HG02798 (cell line): ENCODE measurements around the gene SLC8A2.

Experiments used
- ATAC-seq: cut with Tn5 transposase; IDR thresholded peaks from one replicate; pipeline ENCODE4 v1.9.1; 2021; ENCODE audit warnings: mild to moderate bottlenecking; ENCODE audit not compliant: unreplicated experiment, poor library complexity

The SLC8A2 gene

DNA sequence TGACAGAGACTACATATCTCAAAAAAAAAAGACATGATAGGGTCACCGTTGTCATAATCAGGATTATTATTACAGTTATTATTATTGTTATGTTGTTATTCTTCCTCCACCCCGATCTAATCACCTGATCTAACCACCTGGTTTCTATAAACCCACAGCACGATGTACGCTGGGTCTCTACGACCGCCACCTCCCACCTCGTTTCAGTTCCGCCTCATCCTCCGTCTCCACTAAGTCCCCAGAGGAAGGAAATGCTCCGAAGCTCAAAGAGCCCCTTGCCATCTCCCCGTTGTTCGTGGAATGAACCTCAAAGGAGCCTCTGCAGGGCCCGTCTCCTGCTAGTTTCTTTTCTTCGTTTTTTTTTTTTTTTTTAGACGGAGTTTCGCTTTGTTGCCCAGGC lies 36.5 kb downstream of the SLC8A2 start:
- ATAC-seq: no peak

DNA sequence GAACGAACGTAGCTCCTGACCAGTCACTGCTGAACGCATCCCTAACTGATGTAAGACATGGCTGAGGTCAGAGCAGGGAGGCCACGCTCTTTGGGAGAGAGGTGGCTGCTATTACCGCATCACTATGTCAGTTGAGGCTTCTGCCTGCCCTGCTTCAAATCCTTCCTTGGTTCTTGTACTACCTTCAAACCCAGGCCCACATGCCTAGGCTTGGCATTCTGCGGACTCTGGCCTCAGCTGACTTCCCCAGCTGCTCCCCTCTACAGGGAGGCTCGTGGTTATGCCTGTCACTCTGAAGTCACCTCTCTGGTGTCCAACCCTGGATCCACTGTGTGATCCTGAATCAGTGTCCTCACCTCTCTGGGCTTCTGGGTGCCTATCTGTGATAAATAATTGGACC lies 37.6 kb downstream of the SLC8A2 start:
- ATAC-seq: no peak

GRCh38 chr19:47433121-47433520 lies 38.6 kb downstream of the SLC8A2 start:
- ATAC-seq: no peak

DNA sequence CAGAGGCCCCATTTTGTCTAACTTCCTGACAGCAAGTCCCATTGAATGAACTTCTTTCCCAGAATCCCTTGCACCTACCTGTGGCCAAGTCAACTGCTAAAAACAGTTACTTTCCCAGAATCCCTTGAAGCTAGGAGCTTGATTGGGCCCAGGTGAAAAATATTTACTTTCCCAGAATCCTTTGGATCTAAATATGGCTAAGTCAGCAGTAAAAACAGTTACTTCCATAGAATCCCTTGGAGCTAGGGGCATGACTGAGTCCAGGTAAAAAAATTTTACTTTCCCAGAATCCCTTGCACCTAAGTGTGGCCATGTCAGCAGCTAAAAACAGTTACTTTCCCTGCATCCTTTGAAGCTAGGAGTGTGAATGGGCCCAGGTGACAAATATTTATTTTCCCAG lies 39.2 kb downstream of the SLC8A2 start:
- no peak for ATAC-seq

DNA sequence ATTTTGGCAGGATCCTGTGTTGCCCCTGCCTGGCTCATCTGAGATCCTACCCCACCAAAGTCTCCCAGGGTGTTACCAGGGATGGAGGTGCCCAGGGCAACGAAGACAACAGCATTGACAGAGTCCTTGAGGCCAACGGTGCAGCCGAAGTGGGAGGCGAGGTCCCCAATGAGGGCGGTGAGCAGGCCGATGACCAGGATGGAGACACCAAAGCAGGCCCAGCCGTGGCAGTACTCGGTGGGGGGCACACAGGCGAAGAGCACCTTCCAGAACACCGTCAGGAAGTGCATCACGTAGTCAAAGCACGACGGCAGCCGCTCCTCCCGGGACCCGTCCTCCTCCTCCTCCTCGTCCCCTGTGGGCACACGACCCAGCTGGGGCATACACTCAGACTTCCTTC lies 39.6 kb downstream of the SLC8A2 start:
- ATAC-seq: no peak

GRCh38 chr19:47430041-47430802 lies 41.5 kb downstream of the SLC8A2 start:
- no peak for ATAC-seq

GRCh38 chr19:47429140-47429793 lies 42.4 kb downstream of the SLC8A2 start:
- no peak for ATAC-seq

- ATAC-seq: no peak
These were observed 43.4 kb downstream of the SLC8A2 start for GRCh38 chr19:47428177-47428894.

- no peak for ATAC-seq
These were observed 44.2 kb downstream of the SLC8A2 start for GRCh38 chr19:47427241-47428176.

DNA sequence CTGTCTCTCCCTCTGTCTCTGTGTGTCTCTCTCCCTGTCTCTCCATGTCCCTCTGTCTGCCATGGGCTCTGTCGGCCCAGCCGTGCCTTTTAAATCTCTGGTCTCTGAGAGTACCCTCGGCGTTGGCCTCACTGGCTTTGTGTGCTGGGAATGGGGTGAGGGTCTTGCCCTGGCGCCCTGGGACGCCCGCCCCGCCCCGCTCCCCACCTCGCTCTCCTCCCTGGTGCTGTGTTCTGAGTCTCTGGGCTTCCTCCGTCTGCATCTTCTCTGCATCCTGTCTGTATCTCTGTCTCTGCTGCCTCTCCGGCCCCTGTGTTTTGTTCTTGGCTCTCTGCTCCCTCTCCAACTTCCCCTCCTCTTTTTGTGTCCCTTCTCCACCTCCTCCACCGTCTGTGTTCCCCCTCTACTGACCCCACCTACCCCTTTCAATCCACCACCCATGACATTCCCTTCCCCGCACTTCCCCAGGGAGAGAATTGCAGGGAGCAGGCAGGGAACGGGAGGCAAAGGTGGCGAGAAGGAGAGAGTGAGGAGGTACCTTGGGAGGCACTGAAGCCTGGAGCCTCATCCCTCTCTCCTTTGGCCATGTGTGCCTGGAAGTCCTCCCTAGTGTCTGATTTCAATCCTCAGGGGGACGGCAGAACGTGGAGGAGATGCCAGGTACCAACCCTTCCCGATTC lies 48.4 kb downstream of the SLC8A2 start:
- no peak for ATAC-seq

DNA sequence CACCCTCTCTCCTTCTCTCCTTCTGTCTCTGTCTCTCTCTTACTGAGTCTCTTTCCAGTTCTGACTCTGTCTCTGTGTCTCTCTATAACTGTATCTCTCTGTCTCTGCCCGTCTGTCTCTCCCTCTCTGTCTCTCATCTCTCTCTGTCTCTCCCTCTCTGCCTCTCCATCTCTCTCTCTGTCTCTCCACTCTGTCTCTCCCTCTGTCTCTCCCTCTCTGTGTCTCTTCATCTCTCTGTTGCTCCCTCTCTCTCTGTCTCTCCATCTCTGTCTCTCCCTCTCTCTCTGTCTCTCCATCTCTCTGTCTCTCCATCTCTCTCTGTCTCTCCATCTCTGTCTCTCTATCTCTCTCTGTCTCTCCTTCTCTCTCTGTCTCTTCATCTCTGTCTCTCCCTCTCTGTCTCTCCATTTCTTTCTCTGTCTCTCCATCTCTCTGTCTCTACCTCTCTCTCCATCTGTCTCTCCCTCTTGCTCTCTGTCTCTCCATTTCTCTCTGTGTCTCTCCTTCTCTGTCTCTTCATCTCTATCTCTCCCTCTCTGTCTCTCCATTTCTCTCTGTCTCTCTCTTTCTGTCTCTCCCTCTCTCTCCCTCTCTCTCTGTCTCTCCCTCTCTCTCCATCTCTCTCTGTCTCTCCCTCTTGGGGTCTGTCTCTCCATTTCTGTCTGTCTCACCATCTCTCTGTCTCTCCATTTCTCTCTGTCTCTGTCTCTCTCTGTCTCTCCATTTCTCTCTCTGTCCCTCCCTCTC lies 49.1 kb downstream of the SLC8A2 start:
- ATAC-seq: no peak

DNA sequence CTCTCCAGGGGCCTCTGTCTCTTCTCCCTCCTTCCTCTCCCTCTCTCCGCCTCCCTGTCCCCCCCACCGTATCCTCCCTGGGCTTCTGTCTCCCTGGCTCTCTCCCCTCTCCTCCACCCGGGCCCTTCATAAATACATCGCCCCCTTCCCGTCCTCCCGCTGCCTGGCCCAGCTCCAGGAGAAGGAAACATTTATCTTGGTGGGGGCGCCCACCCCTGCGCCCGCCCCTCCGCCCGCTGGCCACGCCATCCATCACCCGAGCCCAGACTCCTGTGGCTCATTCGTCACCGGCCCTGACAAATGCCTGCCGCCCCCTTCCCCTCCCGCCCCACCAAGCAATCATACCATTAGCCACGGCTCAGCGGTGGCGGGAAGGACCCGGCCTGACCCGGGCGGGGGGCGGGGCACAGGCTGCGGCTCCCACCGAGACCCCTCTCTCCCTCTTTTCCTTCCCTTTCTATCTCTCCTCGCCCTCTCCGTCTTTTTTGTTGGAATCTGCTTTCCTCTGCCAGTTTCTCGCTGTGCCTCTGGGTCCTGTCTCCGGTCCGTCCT lies 49.8 kb downstream of the SLC8A2 start:
- ATAC-seq: no peak

GRCh38 chr19:47421244-47421786 lies 50.4 kb downstream of the SLC8A2 start:
- no peak for ATAC-seq

DNA sequence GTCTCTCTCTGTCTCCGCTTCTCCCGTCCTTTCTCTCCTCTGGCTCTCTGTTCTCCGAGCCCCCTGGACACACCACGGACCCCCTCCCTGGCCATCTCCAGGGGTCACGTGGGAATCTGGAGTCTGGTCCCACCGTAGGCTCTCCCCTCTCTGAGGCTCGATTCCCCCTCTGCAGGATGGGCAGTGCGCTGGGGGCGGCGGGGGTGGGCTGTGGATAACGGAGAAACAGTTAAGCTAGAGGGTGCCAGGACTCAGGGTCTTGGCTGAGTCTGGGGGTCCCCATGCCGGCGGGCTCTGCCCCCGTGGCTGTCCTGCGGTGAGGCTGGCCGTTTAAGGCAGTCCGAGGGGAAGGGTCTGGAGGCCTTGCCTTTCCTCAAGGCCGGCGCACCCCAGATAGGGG lies 51.9 kb downstream of the SLC8A2 start:
- no peak for ATAC-seq

GRCh38 chr19:47419030-47419783 lies 52.5 kb downstream of the SLC8A2 start, which contains the start of gene MEIS3:
Gene MEIS3 (minus strand): TSS chr19:47419527. CDS start chr19:47419081, 446 bp downstream.
- ATAC-seq: no peak

DNA sequence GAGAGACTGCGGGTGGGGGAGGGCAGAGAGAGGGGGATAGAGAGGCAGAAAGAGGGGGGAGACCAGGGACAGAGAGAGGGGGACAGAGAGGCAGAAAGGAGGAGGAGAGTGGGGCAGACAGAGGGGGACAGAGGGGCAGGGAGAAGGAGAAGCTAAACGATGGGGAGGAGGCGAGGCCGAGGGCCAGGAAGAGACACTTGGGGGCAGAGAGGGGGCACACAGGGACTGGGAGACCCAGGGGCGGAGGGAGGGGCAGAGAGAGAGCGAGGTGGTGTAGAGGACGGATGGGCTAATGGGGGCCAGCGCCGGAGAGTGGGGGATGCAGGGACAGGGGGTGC lies 53.0 kb downstream of the SLC8A2 start:
- ATAC-seq: no peak

- no peak for ATAC-seq
These were observed 53.7 kb downstream of the SLC8A2 start for GRCh38 chr19:47417746-47418691.
